ENCODE measurements around the gene ADH1B.

GRCh38 chr4:99341426-99341825, 20.2 kb upstream of the ADH1B start:
- no peak for TF ChIP-seq CTCF (IDR thresholded peaks at IDR 0.05 in 2 of 3, conservative IDR thresholded peaks at IDR 0.05 in 1 of 3; ENCODE audit: borderline replicate concordance in 1 of 3, insufficient read depth in 1 of 3, low read depth in 2 of 3, low read length in 2 of 3)
- no peak for TF ChIP-seq SIN3A (IDR thresholded peaks at IDR 0.05; ENCODE audit: low read depth)
- no peak for TF ChIP-seq POLR2A (IDR thresholded peaks at IDR 0.05; ENCODE audit: borderline replicate concordance, extremely low read depth, insufficient read depth, insufficient read length)
- no peak for TF ChIP-seq REST (IDR thresholded peaks at IDR 0.05; ENCODE audit: low read depth)
- no peak for TF ChIP-seq POLR2AphosphoS5 (IDR thresholded peaks at IDR 0.05; ENCODE audit: low read depth, low read length)
- no peak for TF ChIP-seq EZH2 (IDR thresholded peaks at IDR 0.05)
- no peak for TF ChIP-seq JUND (IDR thresholded peaks at IDR 0.05)

All from HCT116 (cell line).